ENCODE measurements around the gene PDGFD. TPM values are rescaled to one million over a fixed set of nuclear protein-coding genes. Genes with fewer than 3 reads are reported as not detected.

The PDGFD gene
- total RNA-seq, 1 donor from 2014 or later, result 21.9 TPM

DNA sequence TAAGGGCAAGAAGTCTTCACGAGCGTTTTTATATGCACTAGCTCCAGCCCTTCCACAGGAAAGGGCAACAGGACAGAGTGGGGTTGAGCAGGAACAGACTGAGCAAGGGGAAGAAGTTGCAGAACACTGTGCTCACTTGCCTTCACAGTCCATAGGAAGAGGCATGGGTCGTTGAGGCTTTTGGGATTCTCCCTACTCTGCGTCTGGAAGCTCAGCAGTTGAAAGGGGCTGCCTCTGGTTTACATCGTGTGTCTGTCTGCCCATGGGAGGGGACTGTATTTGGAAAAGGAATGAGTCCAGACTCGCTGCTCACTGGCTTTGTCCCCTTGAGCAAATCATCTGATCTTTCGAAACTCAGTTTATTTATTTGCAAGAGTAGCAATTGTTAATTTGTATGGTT, 1.1 kb upstream of the PDGFD start:
- Histone ChIP-seq H3K27me3 (no peaks in the 10 kb centered on the region), H3K4me1 (no peaks in the 10 kb centered on the region), H3K36me3 (no peaks in the 10 kb centered on the region), H3K9me3 (no peaks in the 10 kb centered on the region), H3K4me3 (no peak overlapping the region), H3K27ac (no peak overlapping the region)
- TF ChIP-seq POLR2AphosphoS5 (IDR thresholded peaks at IDR 0.05; ENCODE audit: insufficient read depth in 1 of 2, low read depth in 1 of 2) (no peak), POLR2A (IDR thresholded peaks at IDR 0.05) (no peak)
- TF ChIP-seq, protein P1, sequence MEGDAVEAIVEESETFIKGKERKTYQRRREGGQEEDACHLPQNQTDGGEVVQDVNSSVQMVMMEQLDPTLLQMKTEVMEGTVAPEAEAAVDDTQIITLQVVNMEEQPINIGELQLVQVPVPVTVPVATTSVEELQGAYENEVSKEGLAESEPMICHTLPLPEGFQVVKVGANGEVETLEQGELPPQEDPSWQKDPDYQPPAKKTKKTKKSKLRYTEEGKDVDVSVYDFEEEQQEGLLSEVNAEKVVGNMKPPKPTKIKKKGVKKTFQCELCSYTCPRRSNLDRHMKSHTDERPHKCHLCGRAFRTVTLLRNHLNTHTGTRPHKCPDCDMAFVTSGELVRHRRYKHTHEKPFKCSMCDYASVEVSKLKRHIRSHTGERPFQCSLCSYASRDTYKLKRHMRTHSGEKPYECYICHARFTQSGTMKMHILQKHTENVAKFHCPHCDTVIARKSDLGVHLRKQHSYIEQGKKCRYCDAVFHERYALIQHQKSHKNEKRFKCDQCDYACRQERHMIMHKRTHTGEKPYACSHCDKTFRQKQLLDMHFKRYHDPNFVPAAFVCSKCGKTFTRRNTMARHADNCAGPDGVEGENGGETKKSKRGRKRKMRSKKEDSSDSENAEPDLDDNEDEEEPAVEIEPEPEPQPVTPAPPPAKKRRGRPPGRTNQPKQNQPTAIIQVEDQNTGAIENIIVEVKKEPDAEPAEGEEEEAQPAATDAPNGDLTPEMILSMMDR (IDR thresholded peaks at IDR 0.05), result no peak
- intact Hi-C loops (cut with DNase I), result no loop called here
- DNase-seq (ENCODE audit: extremely low spot score in 2 of 2), result no peak

DNA sequence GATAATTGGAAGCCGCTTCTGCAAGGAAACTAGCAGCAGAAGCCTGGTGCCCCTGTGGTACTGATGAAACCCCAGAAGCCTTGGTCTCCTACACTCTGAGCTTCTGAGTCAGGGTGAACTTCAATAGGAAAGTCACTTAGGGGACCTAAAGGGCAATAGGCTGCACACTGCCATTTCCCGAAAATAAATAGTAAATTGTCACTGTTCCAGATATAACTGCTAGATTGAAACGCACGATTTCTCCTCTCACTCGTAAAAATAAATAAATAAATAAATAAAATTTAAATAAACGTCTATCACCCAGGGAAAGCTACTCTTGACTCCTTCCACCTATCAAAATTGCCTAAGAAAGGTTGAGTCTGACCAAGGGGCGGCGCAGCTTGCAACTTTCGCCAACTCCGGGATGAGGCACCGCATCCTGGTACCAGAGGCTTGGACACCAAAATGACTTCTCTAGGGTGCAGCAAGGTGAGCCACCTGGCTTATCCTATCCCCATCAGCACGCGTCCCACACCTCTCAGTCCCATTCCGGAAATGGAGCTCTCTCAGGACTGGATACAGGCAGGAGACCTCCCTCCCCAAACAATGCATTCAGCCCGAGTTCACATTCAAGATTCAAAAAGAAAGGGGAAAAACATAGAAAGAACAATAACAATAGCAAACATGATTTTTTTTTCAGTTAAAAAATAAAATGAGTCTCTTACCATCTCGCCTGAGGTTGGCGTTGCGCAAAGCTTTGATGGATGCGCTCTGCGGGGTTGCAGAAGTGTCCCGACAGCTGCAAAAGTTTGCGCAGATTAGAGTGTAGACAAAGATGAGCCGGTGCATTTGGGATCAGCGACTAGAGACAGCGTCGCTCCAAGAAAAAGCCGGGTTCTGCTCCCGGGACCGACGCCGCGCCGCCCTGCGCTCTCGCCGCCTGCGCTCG, 583 bp downstream of the PDGFD start:
- Histone ChIP-seq H3K36me3 (no peaks in the 10 kb centered on the region), H3K4me3 (peak overlapping the region; percentile 49 to 61), H3K27ac (peak overlapping the region; percentile 27), H3K4me1 (no peaks in the 10 kb centered on the region), H3K9me3 (no peaks in the 10 kb centered on the region), H3K27me3 (no peaks in the 10 kb centered on the region)
- TF ChIP-seq POLR2A (IDR thresholded peaks at IDR 0.05), result no peak
- TF ChIP-seq, protein P1 (IDR thresholded peaks at IDR 0.05), result no peak
- no peak for DNase-seq (ENCODE audit: extremely low spot score in 2 of 2)
- intact Hi-C loops (cut with DNase I), result no loop called here

DNA sequence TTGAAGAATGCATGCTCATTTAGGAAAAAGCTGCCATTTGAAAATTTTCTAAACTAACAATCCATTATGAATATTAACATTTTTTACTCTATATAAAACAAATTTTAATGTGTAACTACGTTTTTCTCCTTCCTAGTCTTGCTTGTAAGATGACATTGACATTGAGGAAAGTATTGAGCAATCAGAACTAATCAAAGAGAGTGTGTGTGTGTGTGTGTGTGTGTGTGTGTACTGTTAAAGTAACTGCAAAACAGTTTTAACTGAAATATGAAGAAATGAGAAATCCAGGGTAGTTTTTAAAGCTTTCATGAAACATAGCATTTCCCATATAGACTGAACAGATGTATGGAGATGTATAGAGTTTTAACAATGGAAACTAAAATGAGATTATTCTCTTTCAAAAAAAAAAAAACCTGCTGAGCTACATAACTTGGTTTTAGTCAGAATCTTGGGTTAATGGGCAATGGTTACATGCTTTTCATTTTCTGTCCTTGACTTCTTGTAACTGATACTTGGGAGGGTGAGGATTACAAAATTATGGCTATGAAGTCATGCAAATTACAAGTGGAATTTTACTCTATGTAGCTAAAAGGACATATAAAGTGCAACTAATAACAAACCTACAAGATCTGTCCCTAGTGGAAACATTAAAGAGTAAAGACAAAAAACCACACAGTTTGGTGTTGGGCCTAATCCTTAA, 2.0 kb downstream of the PDGFD start:
- intact Hi-C loops (cut with DNase I), result no loop called here
- Histone ChIP-seq H3K4me3 (peak overlapping the region in 1 of 2 donors; percentile 49), H3K36me3 (no peaks in the 10 kb centered on the region), H3K4me1 (no peaks in the 10 kb centered on the region), H3K9me3 (no peaks in the 10 kb centered on the region), H3K27me3 (no peaks in the 10 kb centered on the region), H3K27ac (peak overlapping the region; percentile 27)
- TF ChIP-seq POLR2AphosphoS5 (IDR thresholded peaks at IDR 0.05; ENCODE audit: insufficient read depth in 1 of 2, low read depth in 1 of 2) (no peak), POLR2A (IDR thresholded peaks at IDR 0.05) (no peak)
- TF ChIP-seq, protein P1 (IDR thresholded peaks at IDR 0.05), result no peak
- no peak for DNase-seq (ENCODE audit: extremely low spot score in 2 of 2)

DNA sequence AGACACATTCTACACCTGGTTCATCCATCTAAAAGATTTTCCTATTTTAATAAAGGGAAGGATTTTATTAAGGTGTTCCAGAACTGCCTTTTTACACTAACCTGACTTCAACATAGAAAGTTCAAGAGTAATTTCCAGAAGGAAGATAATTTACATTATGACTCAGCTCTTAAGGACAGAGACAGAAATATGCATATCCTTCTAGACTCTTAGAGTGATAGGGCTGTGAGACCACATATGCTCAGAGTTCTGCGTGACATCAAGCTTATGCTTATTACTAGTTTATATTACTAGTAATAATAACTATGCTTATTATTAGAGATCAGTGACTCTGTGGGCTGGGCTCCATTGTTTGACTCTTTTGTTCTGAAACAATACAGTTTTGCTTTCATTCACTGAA, 4.6 kb downstream of the PDGFD start:
- no peaks in the 10 kb centered on the region for H3K9me3 ChIP-seq
- H3K27me3 ChIP-seq, result no peaks in the 10 kb centered on the region
- no peak for DNase-seq (ENCODE audit: extremely low spot score in 2 of 2)
- H3K4me3 ChIP-seq, result no peak overlapping the region
- H3K27ac ChIP-seq, result no peak overlapping the region
- no peaks in the 10 kb centered on the region for H3K36me3 ChIP-seq
- H3K4me1 ChIP-seq, result no peaks in the 10 kb centered on the region
- intact Hi-C loops (cut with DNase I), result no loop called here
- TF ChIP-seq, protein P1 (IDR thresholded peaks at IDR 0.05), result no peak
- TF ChIP-seq POLR2A (IDR thresholded peaks at IDR 0.05) (no peak), POLR2AphosphoS5 (IDR thresholded peaks at IDR 0.05; ENCODE audit: insufficient read depth in 1 of 2, low read depth in 1 of 2) (no peak)

DNA sequence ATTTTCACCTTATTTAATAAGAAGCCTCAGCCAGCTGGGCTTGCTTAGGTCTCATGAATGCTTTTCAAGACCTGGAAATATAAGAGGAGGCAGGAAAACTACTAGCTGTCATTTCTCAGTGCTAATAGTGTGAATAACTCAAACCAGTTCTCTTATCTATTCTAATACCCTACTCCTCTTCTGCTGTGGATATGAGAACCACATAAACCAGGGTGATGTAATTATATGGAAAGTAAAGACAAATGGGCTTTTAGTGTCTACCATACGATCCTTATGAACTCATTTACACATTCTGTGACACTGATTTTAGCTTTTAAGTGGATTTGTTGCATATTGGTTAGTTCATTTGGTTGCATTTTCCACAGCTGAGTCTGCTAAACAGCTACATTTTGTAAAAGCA, 8.6 kb downstream of the PDGFD start:
- Histone ChIP-seq H3K4me1 (peaks cover 8% of the 10 kb centered on the region), H3K27me3 (no peaks in the 10 kb centered on the region), H3K36me3 (no peaks in the 10 kb centered on the region), H3K4me3 (no peak overlapping the region), H3K9me3 (no peaks in the 10 kb centered on the region), H3K27ac (no peak overlapping the region)
- intact Hi-C loops (cut with DNase I), result no loop called here
- TF ChIP-seq POLR2A (IDR thresholded peaks at IDR 0.05) (no peak), POLR2AphosphoS5 (IDR thresholded peaks at IDR 0.05; ENCODE audit: insufficient read depth in 1 of 2, low read depth in 1 of 2) (no peak)
- TF ChIP-seq, protein P1 (IDR thresholded peaks at IDR 0.05), result no peak
- no peak for DNase-seq (ENCODE audit: extremely low spot score in 2 of 2)
